Body of pancreas (tissue), 4 donors: Measurements from ENCODE around the gene RNF14. TPM values are rescaled to one million over a fixed set of nuclear protein-coding genes. Genes with fewer than 3 reads are reported as not detected.

ENCODE experiments used
- ATAC-seq: fragments of 150-250 bp; one replicate; pipeline ENCODE4 v1.9.1; 2016
- DNase-seq, 4 donors: peaks; one replicate each; pipeline ENCODE4 v3.0.0-alpha.2; 2019
- H3K27ac ChIP-seq, 4 donors: fragments of 200-600 bp; sonication (generic); 1 replicate in 3 of 4; 2 replicates in 1 of 4; pipeline versions ENCODE4 v1.5.1 to v1.6.1; 2016 to 2019; ENCODE audit warnings: mild to moderate bottlenecking in 1 of 4, mixed read lengths in 1 of 4, moderate library complexity in 1 of 4
- H3K27me3 ChIP-seq, 2 donors: fragments of 200-600 bp; sonication (generic); one replicate each; pipeline ENCODE4 v1.6.0; 2016; ENCODE audit warnings: mild to moderate bottlenecking in 1 of 2
- H3K36me3 ChIP-seq, 2 donors: fragments of 200-600 bp; sonication (generic); replicated peaks in 1 of 2; 2 replicates each; pipeline ENCODE4 v1.5.1; 2016; ENCODE audit warnings: low read depth in 2 of 2; ENCODE audit not compliant: insufficient read depth in 1 of 2
- H3K4me1 ChIP-seq: fragments of 200-600 bp; sonication (generic); one replicate; pipeline ENCODE4 v1.6.0; 2016
- H3K4me3 ChIP-seq, 2 donors: fragments of 200-600 bp; sonication (generic); 1 replicate in 1 of 2; 2 replicates in 1 of 2; pipeline ENCODE4 v1.5.1; 2016 to 2019
- H3K9me3 ChIP-seq, 3 donors: fragments of 200-600 bp; sonication (generic); 1 replicate in 2 of 3; 2 replicates in 1 of 3; pipeline ENCODE4 v1.5.1; 2016
- CTCF ChIP-seq, 7 experiments: fragments of 450-650 bp in 4 of 7; fragments of 200-600 bp in 3 of 7; sonication (generic) in 3 of 7; IDR thresholded peaks; one replicate each; pipeline ENCODE4 v1.5.1; 2016 to 2019; ENCODE audit warnings: antibody characterized with exemption in 7 of 7
- POLR2A ChIP-seq, 3 donors: fragments of 450-650 bp; IDR thresholded peaks; one replicate each; pipeline ENCODE4 v1.6.1; 2016; ENCODE audit warnings: antibody characterized with exemption in 3 of 3, mild to moderate bottlenecking in 2 of 3
- WGBS, 2 donors: methylation state at CpG; one replicate each; pipeline ENCODE4 v1.1.5; 2017; 5-methylcytosine and 5-hydroxymethylcytosine counted together
- intact Hi-C: fragments of 100-400 bp; cut with DNase I; formaldehyde crosslinking; loops from one replicate; pipeline ENCODE4 v1.15.1; 2023
- total RNA-seq, 2 donors: library from RNA; depleted of rRNA; stranded (reverse); fragments of >200 nt; gene quantifications; one replicate each; pipeline ENCODE4 v1.1.0, GENCODE V29; 2016

RNF14 gene
- total RNA-seq, 2 donors from 2014 or later = 29.3 to 44.2 TPM

GRCh38 chr5:141950207-141951005 lies 18.5 kb upstream of the RNF14 start:
- Histone ChIP-seq H3K27ac (no peak overlapping the region), H3K27me3 (no peaks in the 10 kb centered on the region), H3K4me3 (no peak overlapping the region), H3K36me3 (no peaks in the 10 kb centered on the region), H3K4me1 (no peaks in the 10 kb centered on the region), H3K9me3 (no peaks in the 10 kb centered on the region)
- no peak for ATAC-seq
- intact Hi-C loops = loop anchor here (10.0 kb wide), 1 partner anchor 66 kb away; no protein-coding TSS in a partner anchor
- no peak for TF ChIP-seq CTCF (IDR thresholded peaks at IDR 0.05)
- DNase-seq = no peak
- WGBS, 2 donors = 74 to 83% methylated on average over 3 of the region's 3 CpGs

- DNase-seq = no peak
- no peaks in the 10 kb centered on the region for H3K27me3 ChIP-seq
- no peak for TF ChIP-seq CTCF (IDR thresholded peaks at IDR 0.05)
- TF ChIP-seq POLR2A (IDR thresholded peaks at IDR 0.05) = no peak
- ATAC-seq = peak; percentile 19
- intact Hi-C loops = loop anchor here (10.0 kb wide), 1 partner anchor 67 kb away; no protein-coding TSS in a partner anchor
- WGBS, 2 donors = 48 to 54% methylated on average over 8 to 9 of the region's 9 CpGs
- H3K4me1 ChIP-seq = no peaks in the 10 kb centered on the region
- H3K36me3 ChIP-seq = no peaks in the 10 kb centered on the region
- H3K27ac ChIP-seq = no peak overlapping the region
- no peaks in the 10 kb centered on the region for H3K9me3 ChIP-seq
- H3K4me3 ChIP-seq = no peak overlapping the region
Measured at GRCh38 chr5:141951332-141951781, 17.5 kb upstream of the RNF14 start.

- Histone ChIP-seq H3K27ac (no peak overlapping the region), H3K9me3 (no peaks in the 10 kb centered on the region), H3K36me3 (no peaks in the 10 kb centered on the region), H3K4me1 (no peaks in the 10 kb centered on the region), H3K27me3 (no peaks in the 10 kb centered on the region), H3K4me3 (no peak overlapping the region)
- DNase-seq = no peak
- 66 to 81% methylated on average over 2 of the region's 2 CpGs for WGBS, 2 donors
- intact Hi-C loops = loop anchor here (10.0 kb wide), 1 partner anchor 67 kb away; no protein-coding TSS in a partner anchor
- ATAC-seq = no peak
- TF ChIP-seq POLR2A (IDR thresholded peaks at IDR 0.05) (no peak), CTCF (IDR thresholded peaks at IDR 0.05) (no peak)
Measured at GRCh38 chr5:141952020-141952419, 16.9 kb upstream of the RNF14 start.

GRCh38 chr5:141954194-141954593 lies 14.7 kb upstream of the RNF14 start:
- Histone ChIP-seq H3K27ac (no peak overlapping the region), H3K4me3 (no peak overlapping the region), H3K9me3 (no peaks in the 10 kb centered on the region), H3K4me1 (no peaks in the 10 kb centered on the region), H3K36me3 (no peaks in the 10 kb centered on the region), H3K27me3 (no peaks in the 10 kb centered on the region)
- no peak for ATAC-seq
- WGBS, 2 donors = 89 to 92% methylated on average over 2 of the region's 2 CpGs
- DNase-seq = no peak
- TF ChIP-seq CTCF (IDR thresholded peaks at IDR 0.05) (no peak), POLR2A (IDR thresholded peaks at IDR 0.05) (no peak)
- intact Hi-C loops = loop anchor here (10.0 kb wide), 1 partner anchor 69 kb away; no protein-coding TSS in a partner anchor
